Activated CD4-positive, CD25-positive, alpha-beta regulatory T cell (primary cell): ENCODE measurements around the gene HINT1.
"Not testable (repeated sequence)": the region's sequence is repeated elsewhere in the genome, so short reads cannot be mapped to it uniquely, and the experiment has no call there.

ENCODE experiments used
- DNase-seq, 4 experiments: peaks; one replicate each; lab custom pipeline; 2025; lab: John Stamatoyannopoulos, UW

HINT1 gene

GRCh38 chr5:131165119-131165727 lies at the start of gene HINT1:
Gene HINT1 (minus strand): TSS chr5:131165256. CDS start chr5:131165205, 51 bp downstream.
- peak; percentile 79 to 88 (median 86) for DNase-seq

- no peak for DNase-seq
Observed at GRCh38 chr5:131214609-131215227, 49.7 kb upstream of the HINT1 start.

GRCh38 chr5:131212471-131213021 lies 47.5 kb upstream of the HINT1 start:
- no peak for DNase-seq

- DNase-seq, result no peak
Observed at GRCh38 chr5:131211669-131212068, 46.6 kb upstream of the HINT1 start.

- DNase-seq, result no peak
Observed at GRCh38 chr5:131210151-131210510, 45.1 kb upstream of the HINT1 start.

- no peak for DNase-seq
Observed at GRCh38 chr5:131209506-131210150, 44.6 kb upstream of the HINT1 start.

GRCh38 chr5:131209175-131209505 lies 44.1 kb upstream of the HINT1 start:
- no peak for DNase-seq

GRCh38 chr5:131206772-131207171 lies 41.7 kb upstream of the HINT1 start:
- no peak for DNase-seq

- DNase-seq, result no peak
Observed at GRCh38 chr5:131206061-131206460, 41.0 kb upstream of the HINT1 start.

- DNase-seq, result no peak
Observed at GRCh38 chr5:131204964-131205363, 39.9 kb upstream of the HINT1 start.

GRCh38 chr5:131200560-131200959 lies 35.5 kb upstream of the HINT1 start:
- DNase-seq, result no peak

GRCh38 chr5:131198625-131199024 lies 33.6 kb upstream of the HINT1 start:
- no peak for DNase-seq

- no peak for DNase-seq
Observed at GRCh38 chr5:131196331-131196730, 31.3 kb upstream of the HINT1 start.

GRCh38 chr5:131195696-131196095 lies 30.6 kb upstream of the HINT1 start:
- no peak for DNase-seq

GRCh38 chr5:131194725-131195124 lies 29.7 kb upstream of the HINT1 start:
- no peak for DNase-seq

- DNase-seq, result not testable (repeated sequence)
Observed at GRCh38 chr5:131193897-131194296, 28.8 kb upstream of the HINT1 start.

GRCh38 chr5:131193106-131193505 lies 28.1 kb upstream of the HINT1 start:
- no peak for DNase-seq

GRCh38 chr5:131186561-131187256 lies 21.7 kb upstream of the HINT1 start:
- DNase-seq, result no peak

GRCh38 chr5:131185523-131186104 lies 20.6 kb upstream of the HINT1 start:
- no peak for DNase-seq

- DNase-seq, result no peak
Observed at GRCh38 chr5:131182839-131183238, 17.8 kb upstream of the HINT1 start.

- no peak for DNase-seq
Observed at GRCh38 chr5:131180407-131180806, 15.4 kb upstream of the HINT1 start.

- DNase-seq, result no peak
Observed at GRCh38 chr5:131171276-131171810, 6.3 kb upstream of the HINT1 start.
